ENCODE results near the gene ATG16L2. TPM values are rescaled to one million over a fixed set of nuclear protein-coding genes. Genes with fewer than 3 reads are reported as not detected.
A peak's percentile ranks its signal among the peaks of the same experiment; 100 is the strongest.

The ATG16L2 gene
- total RNA-seq, 1 donor, result 12.4 TPM

DNA sequence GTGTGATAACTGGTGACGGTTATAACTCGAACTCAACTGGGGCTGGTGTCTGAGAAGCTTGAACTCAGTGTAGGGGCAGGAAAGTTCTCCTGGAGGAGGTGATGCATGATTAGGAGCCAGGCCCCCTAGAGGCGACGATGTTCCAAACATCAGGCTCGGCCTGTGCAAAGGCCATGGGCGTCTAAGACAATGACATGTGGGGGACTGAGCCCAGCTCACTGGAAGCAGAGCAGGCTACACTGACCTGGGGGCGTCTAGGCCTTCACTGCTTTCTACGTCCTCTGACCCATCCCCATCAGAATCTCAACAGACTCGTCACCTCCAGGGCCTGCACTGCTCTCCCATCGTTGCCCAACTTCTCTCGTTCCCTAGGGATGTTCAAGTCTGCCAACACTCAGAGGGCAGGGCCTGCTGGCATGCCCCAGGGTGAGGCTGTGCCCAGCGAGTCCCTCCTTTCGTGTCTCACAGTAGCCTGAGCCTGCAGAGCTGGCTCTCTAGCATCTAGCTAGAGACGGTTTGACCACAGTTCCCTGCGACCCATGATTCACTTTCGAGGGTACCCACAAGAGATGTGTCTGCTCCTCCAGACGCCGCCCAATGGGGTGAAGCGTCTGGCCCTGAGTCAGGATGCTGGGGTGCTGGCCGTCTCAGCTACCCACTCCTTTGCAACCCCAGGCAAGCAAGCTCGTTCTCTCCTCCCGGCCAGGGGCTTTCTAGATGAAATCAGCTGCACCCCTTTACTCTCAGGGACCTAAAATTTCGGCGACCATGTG is 1.1 kb upstream of the ATG16L2 start:
- peak; percentile 61 for DNase-seq (ENCODE audit: low read depth)
- H3K4me3 ChIP-seq (ENCODE audit: low read depth, low read length), result peak overlapping the region; percentile 74
- TF ChIP-seq, protein P1, sequence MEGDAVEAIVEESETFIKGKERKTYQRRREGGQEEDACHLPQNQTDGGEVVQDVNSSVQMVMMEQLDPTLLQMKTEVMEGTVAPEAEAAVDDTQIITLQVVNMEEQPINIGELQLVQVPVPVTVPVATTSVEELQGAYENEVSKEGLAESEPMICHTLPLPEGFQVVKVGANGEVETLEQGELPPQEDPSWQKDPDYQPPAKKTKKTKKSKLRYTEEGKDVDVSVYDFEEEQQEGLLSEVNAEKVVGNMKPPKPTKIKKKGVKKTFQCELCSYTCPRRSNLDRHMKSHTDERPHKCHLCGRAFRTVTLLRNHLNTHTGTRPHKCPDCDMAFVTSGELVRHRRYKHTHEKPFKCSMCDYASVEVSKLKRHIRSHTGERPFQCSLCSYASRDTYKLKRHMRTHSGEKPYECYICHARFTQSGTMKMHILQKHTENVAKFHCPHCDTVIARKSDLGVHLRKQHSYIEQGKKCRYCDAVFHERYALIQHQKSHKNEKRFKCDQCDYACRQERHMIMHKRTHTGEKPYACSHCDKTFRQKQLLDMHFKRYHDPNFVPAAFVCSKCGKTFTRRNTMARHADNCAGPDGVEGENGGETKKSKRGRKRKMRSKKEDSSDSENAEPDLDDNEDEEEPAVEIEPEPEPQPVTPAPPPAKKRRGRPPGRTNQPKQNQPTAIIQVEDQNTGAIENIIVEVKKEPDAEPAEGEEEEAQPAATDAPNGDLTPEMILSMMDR (IDR thresholded peaks at IDR 0.05; ENCODE audit: insufficient read depth, low read length), result peak; percentile 68

DNA sequence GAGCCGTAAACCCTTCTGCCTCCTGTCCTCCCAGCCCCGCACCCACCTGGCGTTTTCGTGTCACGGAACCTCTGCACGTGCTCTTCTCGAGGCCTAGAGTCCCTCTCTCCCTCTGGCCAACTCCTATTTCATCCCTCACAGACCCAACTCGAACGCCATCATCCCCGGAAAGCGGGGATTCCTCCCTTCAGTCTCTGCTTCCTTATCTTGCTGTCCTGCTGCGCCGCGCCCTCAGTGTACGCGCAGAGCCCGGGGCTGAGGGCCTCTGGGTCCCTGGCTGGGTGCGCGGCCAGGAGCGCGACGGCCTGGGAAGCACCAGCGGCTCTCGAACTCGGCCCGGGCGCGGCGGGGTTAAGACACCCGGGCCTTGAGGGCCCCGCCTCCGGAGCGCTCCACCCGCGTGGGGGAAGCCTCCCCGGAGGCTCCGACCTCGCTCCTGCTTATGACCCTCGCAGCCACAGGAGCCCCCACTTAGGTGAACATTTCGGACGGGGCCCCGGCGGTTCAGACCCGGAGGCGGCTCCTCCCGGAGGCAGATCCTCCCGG is 398 bp upstream of the ATG16L2 start:
- peak overlapping the region; percentile 74 for H3K4me3 ChIP-seq (ENCODE audit: low read depth, low read length)
- no peak for DNase-seq (ENCODE audit: low read depth)

DNA sequence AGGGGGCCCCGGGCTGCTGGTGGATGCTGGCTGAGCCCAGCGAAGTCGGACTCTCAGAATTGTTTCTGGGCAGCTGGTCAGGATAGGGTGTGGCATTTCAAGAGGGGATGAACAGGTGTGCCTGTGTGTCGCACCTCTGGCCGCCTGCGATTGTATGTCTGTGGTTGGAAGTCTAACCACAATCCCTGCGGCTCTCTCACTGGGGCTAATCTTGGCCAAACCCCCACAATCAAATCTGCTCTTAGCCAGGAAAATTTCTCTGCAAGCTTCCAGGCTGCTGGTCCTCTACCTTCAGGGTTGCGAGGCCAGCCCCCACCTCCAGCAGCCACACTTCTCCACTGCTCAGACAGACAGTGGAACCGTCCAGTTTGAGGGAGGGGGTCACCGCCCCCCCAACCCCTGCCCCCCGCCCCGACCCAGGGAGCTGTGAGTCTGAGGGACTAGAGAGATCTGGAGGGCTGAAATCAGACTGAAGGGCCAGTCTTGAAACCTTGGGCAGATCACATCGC is 953 bp downstream of the ATG16L2 start:
- peak overlapping the region; percentile 90 for H3K4me3 ChIP-seq (ENCODE audit: low read depth, low read length)
- DNase-seq (ENCODE audit: low read depth), result no peak
- TF ChIP-seq, protein P1 (IDR thresholded peaks at IDR 0.05; ENCODE audit: insufficient read depth, low read length), result no peak

More for the DNA sequence above, 398 bp upstream of the ATG16L2 start:
- TF ChIP-seq, protein P1 (IDR thresholded peaks at IDR 0.05; ENCODE audit: insufficient read depth, low read length), result no peak

DNA sequence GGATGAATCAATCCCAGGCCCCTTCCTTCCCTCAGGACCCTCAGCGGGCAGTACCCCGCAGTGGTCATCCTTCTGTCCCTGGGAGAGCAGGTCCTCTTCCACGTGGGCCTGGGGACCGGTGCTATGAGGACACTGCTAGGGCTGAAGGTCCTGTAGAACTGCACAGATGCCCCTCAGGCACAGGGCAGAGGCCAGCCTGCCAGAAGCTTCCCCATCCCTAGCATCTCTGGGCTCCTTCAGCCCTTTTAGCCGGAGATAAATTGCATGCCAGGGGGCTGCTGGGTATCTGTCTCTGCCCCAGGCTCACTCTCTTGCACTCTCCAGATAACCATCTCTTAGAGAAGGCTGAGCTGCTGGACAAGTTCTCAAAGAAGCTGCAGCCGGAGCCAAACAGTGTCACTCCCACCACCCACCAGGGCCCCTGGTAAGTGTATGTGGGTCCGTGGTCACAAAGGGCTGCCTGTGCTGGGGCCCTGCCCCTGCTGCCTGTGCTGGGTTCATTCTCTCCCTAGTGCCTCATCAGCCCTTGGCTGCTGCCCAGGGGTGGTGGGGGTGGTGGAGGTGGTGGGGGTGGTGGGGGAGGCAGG is 2.3 kb downstream of the ATG16L2 start:
- no peak overlapping the region for H3K4me3 ChIP-seq (ENCODE audit: low read depth, low read length)
- TF ChIP-seq, protein P1 (IDR thresholded peaks at IDR 0.05; ENCODE audit: insufficient read depth, low read length), result no peak
- no peak for DNase-seq (ENCODE audit: low read depth)

DNA sequence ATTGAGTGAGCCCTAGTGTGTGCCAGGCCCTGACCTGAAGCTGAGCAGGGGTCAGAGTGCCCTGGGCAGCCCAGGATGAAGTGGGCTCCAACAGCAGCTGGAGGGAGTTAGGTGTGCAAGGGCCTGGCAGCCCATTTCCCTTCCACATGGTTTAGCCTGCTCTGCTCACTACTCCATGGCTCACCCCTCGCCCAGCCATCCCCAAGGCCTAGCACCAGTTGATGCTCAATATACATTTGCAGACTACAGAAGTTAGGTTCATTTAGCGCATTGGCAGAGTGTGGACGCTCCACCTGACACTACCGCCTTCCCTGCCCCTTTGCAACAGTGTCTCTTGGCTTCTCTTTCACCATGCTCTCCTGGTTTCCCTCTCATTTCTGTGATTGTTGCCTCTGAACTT is 3.8 kb downstream of the ATG16L2 start:
- TF ChIP-seq, protein P1 (IDR thresholded peaks at IDR 0.05; ENCODE audit: insufficient read depth, low read length), result no peak
- H3K4me3 ChIP-seq (ENCODE audit: low read depth, low read length), result no peak overlapping the region
- no peak for DNase-seq (ENCODE audit: low read depth)

DNA sequence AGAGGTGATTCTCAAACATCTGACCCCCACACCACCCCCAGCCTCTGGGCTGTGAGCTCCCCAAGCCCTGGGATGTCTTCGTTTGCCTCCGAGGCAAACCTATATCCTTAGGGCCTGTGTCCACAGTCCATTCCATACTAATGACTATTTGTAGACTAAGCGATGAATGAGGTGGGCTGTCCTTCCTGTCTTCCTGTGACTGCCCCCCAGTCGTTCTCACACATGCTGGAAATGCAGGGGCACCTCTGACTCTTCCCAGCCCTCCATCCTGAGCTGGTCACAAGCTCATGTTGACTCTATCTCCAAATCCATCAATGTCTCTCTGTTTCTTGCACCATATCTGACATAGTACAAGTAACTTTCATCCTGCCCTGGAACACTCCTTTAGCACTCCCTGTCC is 4.8 kb downstream of the ATG16L2 start:
- TF ChIP-seq, protein P1 (IDR thresholded peaks at IDR 0.05; ENCODE audit: insufficient read depth, low read length), result no peak
- H3K4me3 ChIP-seq (ENCODE audit: low read depth, low read length), result no peak overlapping the region
- no peak for DNase-seq (ENCODE audit: low read depth)
